Measurements from ENCODE around the gene NBEA. TPM values are rescaled to one million over a fixed set of nuclear protein-coding genes. Genes with fewer than 3 reads are reported as not detected.

Gene NBEA
- total RNA-seq, 1 experiment from 2014 or later, result 3.3 TPM

DNA sequence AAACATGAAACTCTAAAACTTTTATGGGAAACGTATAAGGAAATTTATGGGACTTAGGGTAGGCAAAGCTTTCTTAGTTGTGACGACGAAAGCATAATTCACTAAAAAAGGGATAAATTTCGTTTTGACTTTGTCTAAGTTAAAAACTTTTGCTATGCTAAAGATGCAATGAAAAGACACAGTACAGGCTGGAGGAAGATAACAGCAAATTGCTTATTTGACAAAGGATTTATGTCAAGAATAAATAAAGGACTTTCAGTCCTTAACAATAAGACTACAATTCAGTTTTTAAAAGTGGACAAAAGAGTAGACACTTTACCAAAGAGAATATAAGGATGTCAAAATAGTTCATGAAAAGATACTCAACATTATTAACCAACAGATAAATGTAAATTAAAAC is 150.2 kb downstream of the NBEA start:
- no peak for ATAC-seq
- H3K4me1 ChIP-seq (ENCODE audit: control insufficient read depth, insufficient read depth, low read length), result no peaks in the 10 kb centered on the region
- H3K9me3 ChIP-seq (ENCODE audit: control insufficient read depth, insufficient read depth, low read depth, low read length), result no peaks in the 10 kb centered on the region
- H3K36me3 ChIP-seq (ENCODE audit: control insufficient read depth, insufficient read depth, low read length), result no peaks in the 10 kb centered on the region; the same call in 1 of the 2 replicates
- no peak overlapping the region for H3K4me3 ChIP-seq (ENCODE audit: low read depth in 2 of 2, low read length in 2 of 2)
- no peak for DNase-seq (ENCODE audit: low read depth, low spot score)
- intact Hi-C loops (cut with micrococcal nuclease; ENCODE audit: unreplicated experiment), result no loop called here
- POLR2A ChIA-PET, result no interaction called here
- no peaks in the 10 kb centered on the region for H3K27me3 ChIP-seq (ENCODE audit: control insufficient read depth, insufficient read depth, low read length)
- no peak for TF ChIP-seq CTCF (IDR thresholded peaks at IDR 0.05)
- no peak for TF ChIP-seq TCF7L2 (IDR thresholded peaks at IDR 0.05; ENCODE audit: low read depth, low read length)
- TF ChIP-seq SIN3A (IDR thresholded peaks at IDR 0.05; ENCODE audit: borderline replicate concordance, insufficient read depth, low read depth, low read length), result no peak
- TF ChIP-seq POLR2AphosphoS5 (IDR thresholded peaks at IDR 0.05; ENCODE audit: low read depth, low read length), result no peak
- TF ChIP-seq, protein P1, sequence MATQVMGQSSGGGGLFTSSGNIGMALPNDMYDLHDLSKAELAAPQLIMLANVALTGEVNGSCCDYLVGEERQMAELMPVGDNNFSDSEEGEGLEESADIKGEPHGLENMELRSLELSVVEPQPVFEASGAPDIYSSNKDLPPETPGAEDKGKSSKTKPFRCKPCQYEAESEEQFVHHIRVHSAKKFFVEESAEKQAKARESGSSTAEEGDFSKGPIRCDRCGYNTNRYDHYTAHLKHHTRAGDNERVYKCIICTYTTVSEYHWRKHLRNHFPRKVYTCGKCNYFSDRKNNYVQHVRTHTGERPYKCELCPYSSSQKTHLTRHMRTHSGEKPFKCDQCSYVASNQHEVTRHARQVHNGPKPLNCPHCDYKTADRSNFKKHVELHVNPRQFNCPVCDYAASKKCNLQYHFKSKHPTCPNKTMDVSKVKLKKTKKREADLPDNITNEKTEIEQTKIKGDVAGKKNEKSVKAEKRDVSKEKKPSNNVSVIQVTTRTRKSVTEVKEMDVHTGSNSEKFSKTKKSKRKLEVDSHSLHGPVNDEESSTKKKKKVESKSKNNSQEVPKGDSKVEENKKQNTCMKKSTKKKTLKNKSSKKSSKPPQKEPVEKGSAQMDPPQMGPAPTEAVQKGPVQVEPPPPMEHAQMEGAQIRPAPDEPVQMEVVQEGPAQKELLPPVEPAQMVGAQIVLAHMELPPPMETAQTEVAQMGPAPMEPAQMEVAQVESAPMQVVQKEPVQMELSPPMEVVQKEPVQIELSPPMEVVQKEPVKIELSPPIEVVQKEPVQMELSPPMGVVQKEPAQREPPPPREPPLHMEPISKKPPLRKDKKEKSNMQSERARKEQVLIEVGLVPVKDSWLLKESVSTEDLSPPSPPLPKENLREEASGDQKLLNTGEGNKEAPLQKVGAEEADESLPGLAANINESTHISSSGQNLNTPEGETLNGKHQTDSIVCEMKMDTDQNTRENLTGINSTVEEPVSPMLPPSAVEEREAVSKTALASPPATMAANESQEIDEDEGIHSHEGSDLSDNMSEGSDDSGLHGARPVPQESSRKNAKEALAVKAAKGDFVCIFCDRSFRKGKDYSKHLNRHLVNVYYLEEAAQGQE (IDR thresholded peaks at IDR 0.05; ENCODE audit: insufficient read depth in 1 of 2, low read depth in 2 of 2, low read length in 1 of 2), result no peak
- no TSS peak for BruUV-seq (replicated peaks)
- CTCF ChIA-PET, result no interaction called here
- H3K27ac ChIP-seq (ENCODE audit: low read length), result no peak overlapping the region
- in situ Hi-C loops (cut with HindIII; ENCODE audit: low pct_unique_long_range_greater_than_20kb, low sequenced_read_pairs), result no loop called here

- intact Hi-C loops (cut with micrococcal nuclease; ENCODE audit: unreplicated experiment), result no loop called here
- H3K36me3 ChIP-seq (ENCODE audit: control insufficient read depth, insufficient read depth, low read length), result no peaks in the 10 kb centered on the region; the same call in 1 of the 2 replicates
- CTCF ChIA-PET, result no interaction called here
Measured at GRCh38 chr13:35092751-35093150, 150.7 kb downstream of the NBEA start.

More at GRCh38 chr13:35092751-35093150, 150.7 kb downstream of the NBEA start:
- no peak for TF ChIP-seq CTCF (IDR thresholded peaks at IDR 0.05)
- no peak for TF ChIP-seq TCF7L2 (IDR thresholded peaks at IDR 0.05; ENCODE audit: low read depth, low read length)
- TF ChIP-seq SIN3A (IDR thresholded peaks at IDR 0.05; ENCODE audit: borderline replicate concordance, insufficient read depth, low read depth, low read length), result no peak
- TF ChIP-seq, protein P1 (IDR thresholded peaks at IDR 0.05; ENCODE audit: insufficient read depth in 1 of 2, low read depth in 2 of 2, low read length in 1 of 2), result no peak
- TF ChIP-seq POLR2AphosphoS5 (IDR thresholded peaks at IDR 0.05; ENCODE audit: low read depth, low read length), result no peak
- Histone ChIP-seq H3K4me1 (ENCODE audit: control insufficient read depth, insufficient read depth, low read length) (no peaks in the 10 kb centered on the region), H3K4me3 (ENCODE audit: low read depth in 2 of 2, low read length in 2 of 2) (no peak overlapping the region), H3K9me3 (ENCODE audit: control insufficient read depth, insufficient read depth, low read depth, low read length) (no peaks in the 10 kb centered on the region), H3K27ac (ENCODE audit: low read length) (no peak overlapping the region), H3K27me3 (ENCODE audit: control insufficient read depth, insufficient read depth, low read length) (no peaks in the 10 kb centered on the region)
- no TSS peak for BruUV-seq (replicated peaks)
- POLR2A ChIA-PET, result no interaction called here
- ATAC-seq (no peak), DNase-seq (ENCODE audit: low read depth, low spot score) (no peak)
- in situ Hi-C loops (cut with HindIII; ENCODE audit: low pct_unique_long_range_greater_than_20kb, low sequenced_read_pairs), result no loop called here
